Measurements from ENCODE around the gene OOSP2.
"Not testable (repeated sequence)": the region's sequence is repeated elsewhere in the genome, so short reads cannot be mapped to it uniquely, and the experiment has no call there.

Gene OOSP2

DNA sequence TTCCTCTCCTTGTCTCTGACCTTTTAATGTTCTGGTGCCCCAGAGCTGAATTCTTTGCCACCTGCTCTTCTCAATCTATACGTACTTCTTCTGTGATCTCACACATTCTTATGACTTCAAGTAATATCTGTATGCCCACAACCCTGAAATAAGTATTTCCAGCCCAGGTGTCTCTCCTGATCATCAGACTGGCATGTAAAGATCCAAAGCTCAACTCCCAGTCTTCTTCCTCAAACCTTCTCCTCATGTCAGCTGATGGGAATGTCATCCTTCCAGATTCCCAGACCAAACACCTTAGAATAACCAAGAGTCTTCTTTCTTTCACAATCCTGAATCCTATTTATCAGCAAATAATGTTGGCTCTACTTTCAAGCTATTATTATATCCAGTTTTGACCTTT, 25.6 kb downstream of the OOSP2 start:
- Histone ChIP-seq H3K4me3 (ENCODE audit: insufficient read depth, low read length, poor library complexity, severe bottlenecking) (no peak overlapping the region), H3K9ac (ENCODE audit: low read length) (no peak overlapping the region), H3K36me3 (ENCODE audit: low read length) (no peaks in the 10 kb centered on the region), H3K4me2 (ENCODE audit: low read depth, low read length, poor library complexity, severe bottlenecking) (no peak overlapping the region), H2AFZ (ENCODE audit: low read depth, low read length, severe bottlenecking) (no peak overlapping the region), H3K9me2 (replicated peaks; ENCODE audit: insufficient read depth, low read length) (no peaks in the 10 kb centered on the region), H3F3A (ENCODE audit: insufficient read depth) (no peaks in the 10 kb centered on the region), H4K20me1 (ENCODE audit: low read depth, low read length) (no peaks in the 10 kb centered on the region), H3K79me2 (ENCODE audit: insufficient read depth, low read length) (no peaks in the 10 kb centered on the region), H3K27ac (ENCODE audit: low read depth, low read length) (no peak overlapping the region), H3K27me3 (ENCODE audit: low read length) (no peaks in the 10 kb centered on the region), H3K9me3 (ENCODE audit: insufficient read depth, low read length) (no peaks in the 10 kb centered on the region)
- no peak for TF ChIP-seq EZH2phosphoT487 (conservative IDR thresholded peaks at IDR 0.05; ENCODE audit: low read length)
- TF ChIP-seq, protein P1, sequence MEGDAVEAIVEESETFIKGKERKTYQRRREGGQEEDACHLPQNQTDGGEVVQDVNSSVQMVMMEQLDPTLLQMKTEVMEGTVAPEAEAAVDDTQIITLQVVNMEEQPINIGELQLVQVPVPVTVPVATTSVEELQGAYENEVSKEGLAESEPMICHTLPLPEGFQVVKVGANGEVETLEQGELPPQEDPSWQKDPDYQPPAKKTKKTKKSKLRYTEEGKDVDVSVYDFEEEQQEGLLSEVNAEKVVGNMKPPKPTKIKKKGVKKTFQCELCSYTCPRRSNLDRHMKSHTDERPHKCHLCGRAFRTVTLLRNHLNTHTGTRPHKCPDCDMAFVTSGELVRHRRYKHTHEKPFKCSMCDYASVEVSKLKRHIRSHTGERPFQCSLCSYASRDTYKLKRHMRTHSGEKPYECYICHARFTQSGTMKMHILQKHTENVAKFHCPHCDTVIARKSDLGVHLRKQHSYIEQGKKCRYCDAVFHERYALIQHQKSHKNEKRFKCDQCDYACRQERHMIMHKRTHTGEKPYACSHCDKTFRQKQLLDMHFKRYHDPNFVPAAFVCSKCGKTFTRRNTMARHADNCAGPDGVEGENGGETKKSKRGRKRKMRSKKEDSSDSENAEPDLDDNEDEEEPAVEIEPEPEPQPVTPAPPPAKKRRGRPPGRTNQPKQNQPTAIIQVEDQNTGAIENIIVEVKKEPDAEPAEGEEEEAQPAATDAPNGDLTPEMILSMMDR (IDR thresholded peaks at IDR 0.05; ENCODE audit: insufficient read depth, low read length, poor library complexity, severe bottlenecking) = no peak

- H4K20me1 ChIP-seq (ENCODE audit: low read depth, low read length) = no peaks in the 10 kb centered on the region
- H3K4me2 ChIP-seq (ENCODE audit: low read depth, low read length, poor library complexity, severe bottlenecking) = no peak overlapping the region
- no peaks in the 10 kb centered on the region for H3K9me2 ChIP-seq (replicated peaks; ENCODE audit: insufficient read depth, low read length)
- H3K27ac ChIP-seq (ENCODE audit: low read depth, low read length) = no peak overlapping the region
- no peak overlapping the region for H2AFZ ChIP-seq (ENCODE audit: low read depth, low read length, severe bottlenecking)
- no peaks in the 10 kb centered on the region for H3K27me3 ChIP-seq (ENCODE audit: low read length)
- no peaks in the 10 kb centered on the region for H3K9me3 ChIP-seq (ENCODE audit: insufficient read depth, low read length)
- no peak overlapping the region for H3K4me3 ChIP-seq (ENCODE audit: insufficient read depth, low read length, poor library complexity, severe bottlenecking)
- no peak for TF ChIP-seq EZH2phosphoT487 (conservative IDR thresholded peaks at IDR 0.05; ENCODE audit: low read length)
- TF ChIP-seq, protein P1 (IDR thresholded peaks at IDR 0.05; ENCODE audit: insufficient read depth, low read length, poor library complexity, severe bottlenecking) = no peak
- H3K36me3 ChIP-seq (ENCODE audit: low read length) = no peaks in the 10 kb centered on the region
- no peak overlapping the region for H3K9ac ChIP-seq (ENCODE audit: low read length)
- no peaks in the 10 kb centered on the region for H3F3A ChIP-seq (ENCODE audit: insufficient read depth)
- H3K79me2 ChIP-seq (ENCODE audit: insufficient read depth, low read length) = no peaks in the 10 kb centered on the region
These were observed 29.2 kb downstream of the OOSP2 start for GRCh38 chr11:60069450-60069849.

DNA sequence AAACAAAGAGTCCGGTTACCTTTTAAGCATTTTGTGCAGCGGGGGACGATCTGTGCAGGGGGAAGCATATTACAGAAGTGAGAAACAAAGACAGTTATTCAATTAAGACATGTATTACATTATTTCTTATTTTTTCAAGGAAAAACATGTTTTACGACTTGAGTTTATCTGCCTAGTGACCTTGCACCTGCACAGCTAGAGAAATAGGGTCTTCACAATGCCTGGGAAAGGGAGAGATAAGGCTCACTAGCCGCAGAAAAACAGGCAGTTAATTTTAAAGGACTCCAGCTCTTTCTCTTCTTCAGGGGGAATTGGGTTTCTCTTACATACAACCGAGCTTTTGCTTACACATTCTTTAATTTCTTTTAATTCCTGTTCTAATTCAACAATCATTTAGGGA, 31.4 kb downstream of the OOSP2 start:
- not testable (repeated sequence) for H3K9me2 ChIP-seq (replicated peaks; ENCODE audit: insufficient read depth, low read length); H2AFZ ChIP-seq (ENCODE audit: low read depth, low read length, severe bottlenecking); H3K9ac ChIP-seq (ENCODE audit: low read length); H3F3A ChIP-seq (ENCODE audit: insufficient read depth); H3K9me3 ChIP-seq (ENCODE audit: insufficient read depth, low read length); H3K79me2 ChIP-seq (ENCODE audit: insufficient read depth, low read length); H3K4me3 ChIP-seq (ENCODE audit: insufficient read depth, low read length, poor library complexity, severe bottlenecking); H3K27me3 ChIP-seq (ENCODE audit: low read length); H3K36me3 ChIP-seq (ENCODE audit: low read length); H3K27ac ChIP-seq (ENCODE audit: low read depth, low read length); H3K4me2 ChIP-seq (ENCODE audit: low read depth, low read length, poor library complexity, severe bottlenecking); H4K20me1 ChIP-seq (ENCODE audit: low read depth, low read length)

DNA sequence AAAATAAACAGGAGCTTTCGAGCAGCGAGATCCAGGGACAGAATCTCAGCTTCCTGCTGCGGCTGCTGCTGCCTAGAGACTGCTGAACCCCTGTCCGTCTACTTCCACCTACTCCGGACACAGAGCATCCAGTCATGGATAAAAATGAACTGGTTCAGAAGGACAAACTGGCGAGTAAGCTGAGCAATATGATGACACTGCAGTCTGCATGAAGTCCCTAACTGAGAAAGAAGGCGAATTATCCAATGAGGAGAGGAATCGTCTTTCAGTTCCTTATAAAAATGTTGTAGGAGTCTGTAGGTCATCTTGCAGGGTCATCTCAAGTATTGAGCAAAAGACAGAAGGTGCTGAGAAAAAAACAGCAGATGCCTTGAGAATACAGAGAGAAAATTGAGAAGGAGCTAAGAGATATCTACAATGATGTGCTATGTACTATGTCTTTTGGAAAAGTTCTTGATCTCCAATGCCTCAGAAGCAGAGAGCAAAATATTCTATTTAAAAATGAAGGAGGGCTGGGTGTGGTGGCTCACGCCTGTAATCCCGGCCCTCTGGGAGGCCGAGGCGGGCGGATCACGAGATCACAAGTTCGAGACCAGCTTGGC, 37.1 kb downstream of the OOSP2 start:
- TF ChIP-seq, protein P1 (IDR thresholded peaks at IDR 0.05; ENCODE audit: insufficient read depth, low read length, poor library complexity, severe bottlenecking) = no peak
- no peak for TF ChIP-seq EZH2phosphoT487 (conservative IDR thresholded peaks at IDR 0.05; ENCODE audit: low read length)
- no peaks in the 10 kb centered on the region for H3K27me3 ChIP-seq (ENCODE audit: low read length)

More for the DNA sequence above, 37.1 kb downstream of the OOSP2 start:
- Histone ChIP-seq H4K20me1 (ENCODE audit: low read depth, low read length) (no peaks in the 10 kb centered on the region), H2AFZ (ENCODE audit: low read depth, low read length, severe bottlenecking) (no peak overlapping the region), H3K4me2 (ENCODE audit: low read depth, low read length, poor library complexity, severe bottlenecking) (no peak overlapping the region), H3K27ac (ENCODE audit: low read depth, low read length) (no peak overlapping the region), H3F3A (ENCODE audit: insufficient read depth) (no peaks in the 10 kb centered on the region), H3K4me3 (ENCODE audit: insufficient read depth, low read length, poor library complexity, severe bottlenecking) (no peak overlapping the region), H3K79me2 (ENCODE audit: insufficient read depth, low read length) (no peaks in the 10 kb centered on the region), H3K9me2 (replicated peaks; ENCODE audit: insufficient read depth, low read length) (peaks cover 3% of the 10 kb centered on the region; the same call in 1 of the 2 replicates), H3K9ac (ENCODE audit: low read length) (no peak overlapping the region), H3K36me3 (ENCODE audit: low read length) (no peaks in the 10 kb centered on the region), H3K9me3 (ENCODE audit: insufficient read depth, low read length) (no peaks in the 10 kb centered on the region)

Data from SU-DHL-6 (cell line).